NCI-H2029 treated with DMSO at 0.1 percent for 48 hours (cell line): ENCODE results near the gene PYM1.
"Not testable (repeated sequence)": the region's sequence is repeated elsewhere in the genome, so short reads cannot be mapped to it uniquely, and the experiment has no call there.

ENCODE experiments used
- DNase-seq: peaks from one replicate; lab custom pipeline; 2025; lab: John Stamatoyannopoulos, UW

The PYM1 gene

GRCh38 chr12:55909513-55909884, 18.2 kb downstream of the PYM1 start:
- no peak for DNase-seq

GRCh38 chr12:55908726-55909512, 18.8 kb downstream of the PYM1 start:
- DNase-seq = no peak

GRCh38 chr12:55906056-55906455, 21.6 kb downstream of the PYM1 start:
- no peak for DNase-seq

- no peak for DNase-seq
Observed at GRCh38 chr12:55901881-55902490, 25.7 kb downstream of the PYM1 start.

GRCh38 chr12:55899082-55899481, 28.6 kb downstream of the PYM1 start:
- DNase-seq = no peak

- no peak for DNase-seq
Observed at GRCh38 chr12:55893723-55894122, 34.0 kb downstream of the PYM1 start.

GRCh38 chr12:55891310-55891709, 36.4 kb downstream of the PYM1 start:
- no peak for DNase-seq

- no peak for DNase-seq
Observed at GRCh38 chr12:55885113-55885512, 42.6 kb downstream of the PYM1 start.

- DNase-seq = no peak
Observed at GRCh38 chr12:55877824-55878223, 49.9 kb downstream of the PYM1 start.

GRCh38 chr12:55875704-55876467, 51.8 kb downstream of the PYM1 start:
- DNase-seq = no peak

- no peak for DNase-seq
Observed at GRCh38 chr12:55874443-55874842, 53.3 kb downstream of the PYM1 start.

- DNase-seq = not testable (repeated sequence)
Observed at GRCh38 chr12:55866454-55867004, 61.2 kb downstream of the PYM1 start.

GRCh38 chr12:55865327-55865726, 62.4 kb downstream of the PYM1 start:
- no peak for DNase-seq

GRCh38 chr12:55862931-55863330, 64.8 kb downstream of the PYM1 start:
- not testable (repeated sequence) for DNase-seq

- no peak for DNase-seq
Observed at GRCh38 chr12:55862286-55862685, 65.4 kb downstream of the PYM1 start.

GRCh38 chr12:55861871-55862270, 65.8 kb downstream of the PYM1 start:
- DNase-seq = no peak

- no peak for DNase-seq
Observed at GRCh38 chr12:55861396-55861795, 66.3 kb downstream of the PYM1 start.

GRCh38 chr12:55852740-55853139, 75.0 kb downstream of the PYM1 start:
- DNase-seq = no peak
